ENCODE measurements around the gene USP14. TPM values are rescaled to one million over a fixed set of nuclear protein-coding genes. Genes with fewer than 3 reads are reported as not detected.

USP14 gene
- total and polyA plus RNA-seq, 2 of the 8 experiments (the other 6 are each of a cell fraction or from before 2014, with no cell fraction given) = 14.8 to 91.1 TPM

DNA sequence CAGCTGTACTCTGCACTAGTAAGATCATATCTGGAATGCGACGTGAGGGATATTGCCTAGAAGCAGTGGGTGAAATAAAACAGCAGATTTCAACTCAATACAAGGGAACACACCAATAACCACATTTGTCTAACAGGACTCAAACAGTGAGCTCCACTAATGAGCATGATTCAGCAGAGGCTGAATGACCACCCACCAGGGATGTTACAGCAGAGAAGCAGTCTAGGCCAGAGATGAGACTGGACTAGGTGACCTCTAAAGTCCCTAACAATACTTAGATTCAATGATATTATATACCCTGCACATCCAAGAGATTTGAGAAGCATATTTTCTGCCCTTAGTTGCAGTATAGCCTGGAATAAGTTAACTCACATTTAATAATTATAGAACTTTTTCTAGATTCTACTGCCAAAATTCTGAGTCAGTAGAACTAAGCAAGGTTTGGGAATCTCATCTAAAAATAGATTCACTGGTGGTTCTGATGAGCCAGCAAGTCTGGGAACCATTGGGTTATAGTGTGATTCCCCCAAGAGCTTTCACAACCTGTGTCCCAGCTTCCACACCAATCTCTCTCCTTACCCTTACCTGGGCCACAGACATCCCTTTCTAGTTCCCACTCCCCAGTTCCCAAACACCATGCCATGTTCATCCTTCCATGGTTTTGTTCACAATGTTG lies 103.2 kb downstream of the USP14 start:
- Histone ChIP-seq H3K9ac (replicated peaks in 1 of 4; ENCODE audit: extremely low read depth in 1 of 4, low read depth in 3 of 4, low read length in 3 of 4) (no peak overlapping the region), H3K4ac (replicated peaks; ENCODE audit: insufficient read length, low read depth, low read length) (no peak overlapping the region), H3K36me3 (ENCODE audit: control insufficient read depth in 2 of 4, insufficient read depth in 4 of 4, low read length in 3 of 4) (peaks cover 4 to 76% (median 39%) of the 10 kb centered on the region in 4 experiments), H3K14ac (ENCODE audit: insufficient read length) (no peak overlapping the region), H4K8ac (ENCODE audit: extremely low read depth, insufficient read depth, low read length) (no peak overlapping the region), H3K23ac (ENCODE audit: insufficient read length) (no peak overlapping the region), H3K18ac (ENCODE audit: extremely low read depth, low read length) (no peak overlapping the region), H3K56ac (replicated peaks; ENCODE audit: insufficient read length, low read depth, low read length) (no peak overlapping the region), H4K91ac (replicated peaks; ENCODE audit: insufficient read length, low read length) (no peak overlapping the region), H2AFZ (ENCODE audit: low read length) (no peak overlapping the region), H3K4me2 (ENCODE audit: insufficient read depth in 1 of 2, low read depth in 2 of 2, low read length in 2 of 2) (no peak overlapping the region), H3K9me3 (ENCODE audit: insufficient read depth in 2 of 2, low read depth in 1 of 2, low read length in 1 of 2) (no peaks in the 10 kb centered on the region), H3K23me2 (ENCODE audit: low read depth, low read length) (no peaks in the 10 kb centered on the region; the same call in 1 of the 2 replicates), H2BK20ac (ENCODE audit: low read length) (no peak overlapping the region), H2BK5ac (ENCODE audit: low read depth, low read length) (no peak overlapping the region), H3K4me3 (ENCODE audit: extremely low read depth in 1 of 4, insufficient read depth in 2 of 4, low read depth in 3 of 4, low read length in 4 of 4) (no peak overlapping the region), H3K27me3 (replicated peaks in 1 of 4; ENCODE audit: control insufficient read depth in 3 of 4, extremely low read depth in 1 of 4, insufficient read depth in 3 of 4, low read length in 3 of 4) (no peaks in the 10 kb centered on the region), H4K5ac (ENCODE audit: insufficient read length, low read depth, low read length) (no peak overlapping the region), H2AK5ac (ENCODE audit: low read depth, low read length) (no peak overlapping the region), H2BK120ac (replicated peaks; ENCODE audit: low read depth, low read length) (no peak overlapping the region), H3K79me2 (ENCODE audit: control insufficient read depth in 1 of 2, insufficient read depth in 2 of 2, low read length in 2 of 2) (peaks cover 3 to 23% of the 10 kb centered on the region in 2 experiments; a peak in 3 of 4 replicates), H3K27ac (ENCODE audit: low read depth, low read length) (no peak overlapping the region), H2BK12ac (ENCODE audit: low read depth, low read length) (no peak overlapping the region), H4K20me1 (replicated peaks in 1 of 2; ENCODE audit: control insufficient read depth in 1 of 2, insufficient read depth in 2 of 2, low read length in 2 of 2) (peaks cover 0 to 6% of the 10 kb centered on the region in 2 experiments), H2BK15ac (ENCODE audit: low read length) (no peak overlapping the region), H3K4me1 (replicated peaks in 1 of 4; ENCODE audit: control insufficient read depth in 3 of 4, insufficient read depth in 4 of 4, low read length in 3 of 4) (no peaks in the 10 kb centered on the region), H3K79me1 (ENCODE audit: low read depth, low read length) (no peaks in the 10 kb centered on the region)
- 75% methylated on average over 2 of the region's 2 CpGs; no CpG with 5 or more reads in 1 of the 2 experiments for WGBS, 2 experiments (ENCODE audit: extremely low coverage in 1 of 2, insufficient coverage in 1 of 2, insufficient read length in 1 of 2, insufficient replicate concordance in 2 of 2, low coverage in 1 of 2, low lambda C conversion rate in 2 of 2, missing lambda C conversion rate in 1 of 2)
- CTCF ChIA-PET (ENCODE audit: partially characterized antibody) = interaction anchor here (1.6 to 1.7 kb wide), 2 partner anchors 19 to 235 kb away, joined by 4 read pairs; no protein-coding TSS in a partner anchor
- DNase-seq (ENCODE audit: low read depth in 1 of 2, low spot score in 2 of 2) (no peak), FAIRE-seq (no peak)
- POLR2A ChIA-PET (ENCODE audit: partially characterized antibody) = interaction anchor here (0.8 to 0.9 kb wide), 2 partner anchors 13 kb away, joined by 3 read pairs; no protein-coding TSS in a partner anchor
- no peak for TF ChIP-seq SUZ12 (IDR thresholded peaks at IDR 0.05; ENCODE audit: low read length)
- TF ChIP-seq EGR1 (IDR thresholded peaks at IDR 0.05; ENCODE audit: borderline replicate concordance, low read depth, low read length) = no peak
- TF ChIP-seq BRCA1 (IDR thresholded peaks at IDR 0.05; ENCODE audit: low read depth, low read length) = no peak
- no peak for TF ChIP-seq TCF12 (IDR thresholded peaks at IDR 0.05; ENCODE audit: low read depth, low read length)
- no peak for TF ChIP-seq KDM1A (IDR thresholded peaks at IDR 0.05; ENCODE audit: borderline replicate concordance, low read length)
- TF ChIP-seq YY1 (IDR thresholded peaks at IDR 0.05; ENCODE audit: low read depth, low read length) = no peak
- TF ChIP-seq, protein P1, sequence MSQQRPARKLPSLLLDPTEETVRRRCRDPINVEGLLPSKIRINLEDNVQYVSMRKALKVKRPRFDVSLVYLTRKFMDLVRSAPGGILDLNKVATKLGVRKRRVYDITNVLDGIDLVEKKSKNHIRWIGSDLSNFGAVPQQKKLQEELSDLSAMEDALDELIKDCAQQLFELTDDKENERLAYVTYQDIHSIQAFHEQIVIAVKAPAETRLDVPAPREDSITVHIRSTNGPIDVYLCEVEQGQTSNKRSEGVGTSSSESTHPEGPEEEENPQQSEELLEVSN (IDR thresholded peaks at IDR 0.05) = no peak
- no peak for TF ChIP-seq EZH2 (IDR thresholded peaks at IDR 0.05; ENCODE audit: low read depth, low read length, severe bottlenecking)
- TF ChIP-seq CREB1 (IDR thresholded peaks at IDR 0.05) = no peak
- TF ChIP-seq POLR2A (IDR thresholded peaks at IDR 0.05; ENCODE audit: control extremely low read depth in 1 of 2, low read depth in 2 of 2, low read length in 2 of 2) = no peak
- TF ChIP-seq ATF2 (IDR thresholded peaks at IDR 0.05; ENCODE audit: low read length) = no peak
